Measurements from ENCODE around the gene PPIG. TPM values are rescaled to one million over a fixed set of nuclear protein-coding genes. Genes with fewer than 3 reads are reported as not detected.

Gene PPIG
- total RNA-seq, 1 experiment from 2014 or later: 66.2 TPM

GRCh38 chr2:169676357-169676756 is 92.2 kb downstream of the PPIG start:
- H3K56ac ChIP-seq (ENCODE audit: insufficient read length, low read depth, low read length): no peak overlapping the region
- no peak overlapping the region for H3T11ph ChIP-seq (ENCODE audit: low read length)
- H3K9me3 ChIP-seq (ENCODE audit: control insufficient read depth, low read depth, low read length): no peaks in the 10 kb centered on the region
- H4K5ac ChIP-seq (ENCODE audit: insufficient read length, low read depth, low read length): no peak overlapping the region
- no peaks in the 10 kb centered on the region for H3K4me1 ChIP-seq (ENCODE audit: insufficient read depth, low read length)
- no peaks in the 10 kb centered on the region for H3K79me1 ChIP-seq (ENCODE audit: insufficient read depth, low read depth, low read length, poor library complexity, severe bottlenecking)
- no CpG with 5 or more reads among the region's 3 CpGs for WGBS (ENCODE audit: extremely low coverage, insufficient read length, low lambda C conversion rate)
- DNase-seq: no peak
- Mint-ChIP-seq H3K9me3 (peaks cover 0 to 7% of the 10 kb centered on the region in 2 experiments; a peak in 1 of 5 replicates), H3K4me3 (no peak overlapping the region), H3K27me3 (ENCODE audit: low read depth) (no peaks in the 10 kb centered on the region), H3K27ac (no peak overlapping the region), H3K36me3 (ENCODE audit: insufficient read depth in 1 of 3, low read depth in 3 of 3) (peaks cover 0 to 3% (median 0%) of the 10 kb centered on the region in 3 experiments; a peak in 1 of 7 replicates), H3K4me1 (peaks cover 9 to 13% of the 10 kb centered on the region in 2 experiments)
- no peak overlapping the region for H3K4ac ChIP-seq (ENCODE audit: low read depth, low read length)
- no peak overlapping the region for H3K27ac ChIP-seq (ENCODE audit: insufficient read length, low read depth, low read length)
- H3K79me2 ChIP-seq (ENCODE audit: insufficient read depth, low read length): no peaks in the 10 kb centered on the region
- no peak overlapping the region for H2BK20ac ChIP-seq (ENCODE audit: low read depth, low read length, poor library complexity, severe bottlenecking)
- H4K91ac ChIP-seq (ENCODE audit: insufficient read length, low read depth, low read length): no peak overlapping the region
- no peak overlapping the region for H3K9ac ChIP-seq (ENCODE audit: extremely low read depth, insufficient read length, low read length)
- H2BK15ac ChIP-seq (ENCODE audit: low read depth, low read length): no peak overlapping the region
- no peak overlapping the region for H2BK5ac ChIP-seq (ENCODE audit: insufficient read length, low read length)
- no peak overlapping the region for H3K18ac ChIP-seq (ENCODE audit: insufficient read length, low read depth, low read length)
- no peak overlapping the region for H2BK120ac ChIP-seq (ENCODE audit: low read depth, low read length, poor library complexity, severe bottlenecking)
- H2BK12ac ChIP-seq (ENCODE audit: insufficient read length, low read depth, low read length): no peak overlapping the region
- no peak overlapping the region for H3K14ac ChIP-seq (ENCODE audit: insufficient read depth, low read length)
- no peak overlapping the region for H3K4me2 ChIP-seq (ENCODE audit: insufficient read depth, insufficient read length, low read length)
- H3K23me2 ChIP-seq (ENCODE audit: insufficient read length, low read depth, low read length, poor library complexity, severe bottlenecking): no peaks in the 10 kb centered on the region
- H3K23ac ChIP-seq (ENCODE audit: insufficient read length, low read depth, low read length): no peak overlapping the region
- H3K27me3 ChIP-seq (ENCODE audit: insufficient read depth, low read length): no peaks in the 10 kb centered on the region
- H4K8ac ChIP-seq (replicated peaks; ENCODE audit: insufficient read length, low read depth, low read length): no peak overlapping the region
- no peaks in the 10 kb centered on the region for H4K20me1 ChIP-seq (ENCODE audit: control insufficient read depth, insufficient read depth, insufficient read length)
- H2AK5ac ChIP-seq (ENCODE audit: insufficient read length, low read length): no peak overlapping the region
- TF ChIP-seq CTCF (conservative IDR thresholded peaks at IDR 0.05): peak; percentile 68
- H2AFZ ChIP-seq (ENCODE audit: low read length): no peak overlapping the region
